ENCODE measurements around the gene EZH1.

The EZH1 gene

DNA sequence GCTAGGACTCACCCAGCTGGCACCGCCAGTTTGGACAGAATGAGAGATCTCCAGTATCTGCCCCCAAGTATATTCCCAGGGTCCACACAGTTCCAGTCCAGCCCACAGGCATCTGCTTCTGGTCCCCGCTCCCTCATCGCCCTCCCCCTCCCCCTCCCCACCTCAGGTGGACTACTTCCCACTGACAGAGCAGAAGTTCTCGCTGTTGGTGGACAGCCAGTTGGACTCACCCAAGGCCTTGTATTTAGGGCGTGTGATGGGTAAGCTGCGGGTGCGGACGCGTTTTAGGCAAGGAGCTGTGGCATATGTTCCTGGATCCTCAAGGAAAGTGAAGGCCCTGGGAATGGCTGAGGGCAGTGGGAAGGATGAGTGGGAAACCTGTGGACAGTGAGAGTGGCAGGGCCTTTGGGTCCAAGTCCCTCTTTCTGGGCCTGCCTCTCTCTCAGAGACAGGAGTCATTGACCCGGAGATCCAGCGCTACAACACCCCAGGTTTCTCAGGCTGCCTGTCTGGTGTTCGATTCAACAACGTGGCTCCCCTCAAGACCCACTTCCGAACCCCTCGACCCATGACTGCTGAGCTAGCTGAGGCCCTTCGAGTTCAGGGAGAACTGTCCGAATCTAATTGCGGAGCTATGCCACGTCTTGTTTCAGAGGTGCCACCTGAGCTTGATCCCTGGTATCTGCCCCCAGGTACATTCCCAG is 47.6 kb downstream of the EZH1 start:
- H3K4me3 ChIP-seq (ENCODE audit: low read depth, low read length) = no peak overlapping the region
- TF ChIP-seq, protein P1, sequence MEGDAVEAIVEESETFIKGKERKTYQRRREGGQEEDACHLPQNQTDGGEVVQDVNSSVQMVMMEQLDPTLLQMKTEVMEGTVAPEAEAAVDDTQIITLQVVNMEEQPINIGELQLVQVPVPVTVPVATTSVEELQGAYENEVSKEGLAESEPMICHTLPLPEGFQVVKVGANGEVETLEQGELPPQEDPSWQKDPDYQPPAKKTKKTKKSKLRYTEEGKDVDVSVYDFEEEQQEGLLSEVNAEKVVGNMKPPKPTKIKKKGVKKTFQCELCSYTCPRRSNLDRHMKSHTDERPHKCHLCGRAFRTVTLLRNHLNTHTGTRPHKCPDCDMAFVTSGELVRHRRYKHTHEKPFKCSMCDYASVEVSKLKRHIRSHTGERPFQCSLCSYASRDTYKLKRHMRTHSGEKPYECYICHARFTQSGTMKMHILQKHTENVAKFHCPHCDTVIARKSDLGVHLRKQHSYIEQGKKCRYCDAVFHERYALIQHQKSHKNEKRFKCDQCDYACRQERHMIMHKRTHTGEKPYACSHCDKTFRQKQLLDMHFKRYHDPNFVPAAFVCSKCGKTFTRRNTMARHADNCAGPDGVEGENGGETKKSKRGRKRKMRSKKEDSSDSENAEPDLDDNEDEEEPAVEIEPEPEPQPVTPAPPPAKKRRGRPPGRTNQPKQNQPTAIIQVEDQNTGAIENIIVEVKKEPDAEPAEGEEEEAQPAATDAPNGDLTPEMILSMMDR (IDR thresholded peaks at IDR 0.05; ENCODE audit: control insufficient read depth, extremely low read depth, insufficient read depth) = no peak
- no peak for DNase-seq (ENCODE audit: low read depth)

DNA sequence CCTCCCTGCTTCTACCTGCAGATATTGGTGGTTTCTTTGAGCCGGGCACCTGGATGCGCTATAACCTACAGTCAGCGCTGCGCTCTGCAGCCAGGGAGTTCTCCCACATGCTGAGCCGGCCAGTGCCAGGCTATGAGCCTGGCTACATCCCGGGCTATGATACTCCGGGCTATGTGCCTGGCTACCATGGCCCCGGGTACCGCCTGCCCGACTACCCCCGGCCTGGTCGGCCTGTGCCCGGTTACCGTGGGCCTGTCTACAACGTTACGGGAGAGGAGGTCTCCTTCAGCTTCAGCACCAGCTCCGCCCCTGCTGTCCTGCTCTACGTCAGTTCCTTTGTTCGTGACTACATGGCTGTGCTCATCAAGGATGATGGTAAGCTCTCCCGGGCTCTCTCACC is 49.3 kb downstream of the EZH1 start:
- TF ChIP-seq, protein P1 (IDR thresholded peaks at IDR 0.05; ENCODE audit: control insufficient read depth, extremely low read depth, insufficient read depth) = no peak
- DNase-seq (ENCODE audit: low read depth) = no peak
- no peak overlapping the region for H3K4me3 ChIP-seq (ENCODE audit: low read depth, low read length)

DNA sequence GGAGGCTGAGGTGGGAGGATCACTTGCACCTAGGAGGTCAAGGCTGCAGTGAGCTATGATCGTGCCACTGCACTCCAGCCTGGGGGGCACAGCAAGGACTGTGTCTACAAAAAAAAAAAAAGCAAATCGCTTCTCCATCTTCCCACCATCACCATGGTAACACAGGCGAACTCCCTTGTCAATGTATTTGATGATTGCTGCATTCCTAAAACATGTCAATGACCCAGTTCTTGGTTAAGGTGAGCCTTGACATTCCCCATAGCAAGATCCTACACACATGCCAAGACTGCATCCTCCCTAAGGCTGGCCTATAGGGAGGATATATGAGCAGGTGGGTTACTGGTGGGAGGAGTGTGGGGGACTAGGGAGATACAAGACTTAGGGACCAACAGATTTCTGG is 50.3 kb downstream of the EZH1 start:
- H3K4me3 ChIP-seq (ENCODE audit: low read depth, low read length) = no peak overlapping the region
- DNase-seq (ENCODE audit: low read depth) = no peak
- TF ChIP-seq, protein P1 (IDR thresholded peaks at IDR 0.05; ENCODE audit: control insufficient read depth, extremely low read depth, insufficient read depth) = no peak

DNA sequence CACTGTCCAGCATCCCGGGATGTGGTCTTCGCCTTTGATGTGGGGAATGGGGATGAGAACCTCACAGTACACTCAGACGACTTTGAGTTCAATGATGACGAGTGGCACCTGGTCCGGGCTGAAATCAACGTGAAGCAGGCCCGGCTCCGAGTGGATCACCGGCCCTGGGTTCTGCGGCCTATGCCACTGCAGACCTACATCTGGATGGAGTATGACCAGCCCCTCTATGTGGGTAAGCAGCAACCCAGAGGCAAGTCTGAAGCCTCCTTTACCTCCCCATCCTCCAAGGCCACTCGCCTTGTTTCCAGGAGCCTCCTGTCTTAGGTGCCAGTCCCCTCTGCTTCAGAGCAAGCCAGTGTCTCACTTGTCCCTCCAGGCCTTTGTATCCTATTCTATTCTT is 52.4 kb downstream of the EZH1 start:
- no peak overlapping the region for H3K4me3 ChIP-seq (ENCODE audit: low read depth, low read length)
- TF ChIP-seq, protein P1 (IDR thresholded peaks at IDR 0.05; ENCODE audit: control insufficient read depth, extremely low read depth, insufficient read depth) = no peak
- DNase-seq (ENCODE audit: low read depth) = no peak

DNA sequence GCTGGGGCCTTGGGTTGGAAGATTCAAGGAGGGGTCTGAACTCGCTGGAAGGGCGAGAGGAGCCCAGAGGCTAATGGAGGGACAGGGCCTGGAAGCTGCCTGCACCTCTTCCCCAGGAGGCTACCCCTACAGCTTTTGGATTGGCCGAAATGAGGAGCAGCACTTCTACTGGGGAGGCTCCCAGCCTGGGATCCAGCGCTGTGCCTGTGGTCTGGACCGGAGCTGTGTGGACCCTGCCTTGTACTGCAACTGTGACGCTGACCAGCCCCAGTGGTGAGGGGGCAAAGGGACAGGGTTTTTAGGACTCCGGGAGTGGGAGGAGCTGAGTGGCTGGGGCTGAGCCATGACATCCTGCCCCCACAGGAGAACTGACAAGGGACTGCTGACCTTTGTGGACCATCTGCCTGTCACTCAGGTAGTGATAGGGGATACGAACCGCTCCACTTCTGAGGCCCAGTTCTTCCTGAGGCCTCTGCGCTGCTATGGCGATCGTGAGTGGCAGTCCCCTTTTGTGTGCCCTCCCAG is 53.8 kb downstream of the EZH1 start:
- no peak for DNase-seq (ENCODE audit: low read depth)
- no peak overlapping the region for H3K4me3 ChIP-seq (ENCODE audit: low read depth, low read length)
- TF ChIP-seq, protein P1 (IDR thresholded peaks at IDR 0.05; ENCODE audit: control insufficient read depth, extremely low read depth, insufficient read depth) = no peak

DNA sequence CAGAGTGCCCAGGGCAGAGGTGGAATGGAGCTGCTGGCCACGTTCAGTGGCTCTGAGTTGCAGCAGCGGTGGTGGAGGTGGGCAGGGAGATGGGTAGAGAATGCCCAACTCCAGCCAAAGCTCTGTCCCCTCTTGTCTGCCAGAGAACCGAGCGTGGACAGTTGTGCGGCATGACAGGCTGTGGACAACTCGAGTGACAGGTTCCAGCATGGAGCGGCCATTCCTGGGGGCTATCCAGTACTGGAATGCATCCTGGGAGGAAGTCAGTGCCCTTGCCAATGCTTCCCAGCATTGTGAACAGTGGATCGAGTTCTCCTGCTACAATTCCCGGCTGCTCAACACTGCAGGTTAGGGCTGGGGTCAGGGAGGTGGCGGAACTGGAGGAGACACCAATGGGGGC is 54.2 kb downstream of the EZH1 start:
- no peak overlapping the region for H3K4me3 ChIP-seq (ENCODE audit: low read depth, low read length)
- TF ChIP-seq, protein P1 (IDR thresholded peaks at IDR 0.05; ENCODE audit: control insufficient read depth, extremely low read depth, insufficient read depth) = no peak
- DNase-seq (ENCODE audit: low read depth) = no peak

All from LNCaP clone FGC (cell line).